Smooth muscle cell (in vitro differentiated cells): ENCODE measurements around the gene SLC35B3. TPM values are rescaled to one million over a fixed set of nuclear protein-coding genes. Genes with fewer than 3 reads are reported as not detected.

ENCODE experiments used
- DNase-seq: peaks from one replicate; lab custom pipeline; 2025; ENCODE audit not compliant: unreplicated experiment; lab: John Stamatoyannopoulos, UW
- H2AFZ ChIP-seq: fragments of 200-600 bp; sonication (generic); 2 replicates; pipeline ENCODE4 v1.6.0; 2016; ENCODE audit warnings: antibody characterized with exemption, low read depth, mild to moderate bottlenecking
- H3F3A ChIP-seq: fragments of 200-600 bp; sonication (generic); 2 replicates; pipeline ENCODE4 v1.6.0; 2017; ENCODE audit warnings: antibody characterized with exemption, low read depth
- H3K27ac ChIP-seq: fragments of 200-600 bp; sonication (generic); 2 replicates; pipeline ENCODE4 v1.5.1; 2016; ENCODE audit warnings: low read depth, mild to moderate bottlenecking
- H3K27me3 ChIP-seq: fragments of 200-600 bp; sonication (generic); 2 replicates; pipeline ENCODE4 v1.6.1; 2016; ENCODE audit warnings: low read depth, mild to moderate bottlenecking
- H3K36me3 ChIP-seq: fragments of 200-600 bp; sonication (generic); 2 replicates; pipeline ENCODE4 v1.5.1; 2016; ENCODE audit warnings: low read depth
- H3K4me1 ChIP-seq: fragments of 200-600 bp; sonication (generic); 2 replicates; pipeline ENCODE4 v1.5.1; 2016; ENCODE audit warnings: low read depth
- H3K4me2 ChIP-seq: fragments of 200-600 bp; sonication (generic); 2 replicates; pipeline ENCODE4 v1.6.0; 2016; ENCODE audit warnings: mild to moderate bottlenecking
- H3K4me3 ChIP-seq: fragments of 200-600 bp; sonication (generic); 2 replicates; pipeline ENCODE4 v1.5.1; 2016; ENCODE audit warnings: mild to moderate bottlenecking
- H3K79me2 ChIP-seq: fragments of 200-600 bp; sonication (generic); 2 replicates; pipeline ENCODE4 v1.6.0; 2016; ENCODE audit warnings: low read depth, mild to moderate bottlenecking
- H3K9ac ChIP-seq: fragments of 200-600 bp; sonication (generic); 2 replicates; pipeline ENCODE4 v1.6.0; 2016; ENCODE audit warnings: low read depth
- H3K9me3 ChIP-seq: fragments of 200-600 bp; sonication (generic); replicated peaks from 2 replicates; pipeline ENCODE4 v1.5.1; 2016; ENCODE audit warnings: low read depth
- H4K20me1 ChIP-seq: fragments of 200-600 bp; sonication (generic); 2 replicates; pipeline ENCODE4 v1.6.0; 2016; ENCODE audit warnings: low read depth
- CTCF ChIP-seq: fragments of 200-600 bp; sonication (generic); IDR thresholded peaks from 2 replicates; pipeline ENCODE4 v1.5.1; 2017; ENCODE audit warnings: borderline replicate concordance, mild to moderate bottlenecking, antibody characterized with exemption; ENCODE audit not compliant: insufficient read depth, poor library complexity, severe bottlenecking
- WGBS: methylation state at CpG from one replicate; pipeline ENCODE4 v1.1.7; 2016; ENCODE audit warnings: low lambda C conversion rate; 5-methylcytosine and 5-hydroxymethylcytosine counted together
- polyA plus RNA-seq: library from polyadenylated mRNA; unstranded; fragments of >200 nt; fragmentation: Nextera tagmentation; extraction: Ambion mirVana; gene quantifications from 2 replicates; pipeline ENCODE4 v1.2.1, GENCODE V29; 2016
- total RNA-seq: library from RNA; depleted of rRNA; stranded (reverse); fragments of >200 nt; gene quantifications from 2 replicates; pipeline ENCODE4 v1.2.3, GENCODE V29; 2014

Gene SLC35B3
- total and polyA plus RNA-seq, 2 experiments from 2014 or later, result 24.2 to 24.5 TPM

GRCh38 chr6:8476656-8477055 is 41.3 kb upstream of the SLC35B3 start:
- H2AFZ ChIP-seq, result no peak overlapping the region
- H3K4me1 ChIP-seq, result no peaks in the 10 kb centered on the region
- WGBS, result 76% methylated on average over 1 of the region's 1 CpG
- H3K27ac ChIP-seq, result no peak overlapping the region
- no peaks in the 10 kb centered on the region for H3K27me3 ChIP-seq
- no peaks in the 10 kb centered on the region for H4K20me1 ChIP-seq
- DNase-seq, result no peak
- H3K36me3 ChIP-seq, result no peaks in the 10 kb centered on the region
- no peak overlapping the region for H3K4me2 ChIP-seq
- H3K9me3 ChIP-seq, result no peaks in the 10 kb centered on the region
- no peaks in the 10 kb centered on the region for H3F3A ChIP-seq
- H3K9ac ChIP-seq, result no peak overlapping the region
- no peaks in the 10 kb centered on the region for H3K79me2 ChIP-seq
- no peak overlapping the region for H3K4me3 ChIP-seq
- no peak for TF ChIP-seq CTCF

- H3K4me3 ChIP-seq, result no peak overlapping the region
- 79% methylated on average over 6 of the region's 6 CpGs for WGBS
These were observed 33.4 kb upstream of the SLC35B3 start for GRCh38 chr6:8468552-8469356.

GRCh38 chr6:8462694-8463093 is 27.3 kb upstream of the SLC35B3 start:
- no peaks in the 10 kb centered on the region for H3K79me2 ChIP-seq
- H4K20me1 ChIP-seq, result no peaks in the 10 kb centered on the region
- H3K36me3 ChIP-seq, result no peaks in the 10 kb centered on the region
- no peak overlapping the region for H3K27ac ChIP-seq
- H3K9ac ChIP-seq, result no peak overlapping the region
- TF ChIP-seq CTCF, result no peak
- H3K4me2 ChIP-seq, result no peak overlapping the region
- H3K27me3 ChIP-seq, result no peaks in the 10 kb centered on the region
- H3F3A ChIP-seq, result no peaks in the 10 kb centered on the region
- H3K4me1 ChIP-seq, result no peaks in the 10 kb centered on the region
- H3K9me3 ChIP-seq, result no peaks in the 10 kb centered on the region
- 39% methylated on average over 1 of the region's 1 CpG for WGBS
- no peak overlapping the region for H3K4me3 ChIP-seq
- no peak overlapping the region for H2AFZ ChIP-seq
- DNase-seq, result no peak

More at GRCh38 chr6:8468552-8469356, 33.4 kb upstream of the SLC35B3 start:
- H3F3A ChIP-seq, result no peaks in the 10 kb centered on the region
- DNase-seq, result no peak
- no peaks in the 10 kb centered on the region for H3K36me3 ChIP-seq
- H3K9me3 ChIP-seq, result no peaks in the 10 kb centered on the region
- no peak overlapping the region for H3K9ac ChIP-seq
- H4K20me1 ChIP-seq, result no peaks in the 10 kb centered on the region
- no peak for TF ChIP-seq CTCF
- H2AFZ ChIP-seq, result no peak overlapping the region
- no peaks in the 10 kb centered on the region for H3K79me2 ChIP-seq
- no peak overlapping the region for H3K4me2 ChIP-seq
- no peaks in the 10 kb centered on the region for H3K27me3 ChIP-seq
- H3K4me1 ChIP-seq, result no peaks in the 10 kb centered on the region
- H3K27ac ChIP-seq, result no peak overlapping the region

GRCh38 chr6:8462169-8462568 is 26.8 kb upstream of the SLC35B3 start:
- Histone ChIP-seq H3K4me1 (no peaks in the 10 kb centered on the region), H3K36me3 (no peaks in the 10 kb centered on the region), H2AFZ (no peak overlapping the region), H3K27ac (no peak overlapping the region), H4K20me1 (no peaks in the 10 kb centered on the region), H3K27me3 (no peaks in the 10 kb centered on the region), H3K4me2 (no peak overlapping the region), H3K4me3 (no peak overlapping the region), H3K79me2 (no peaks in the 10 kb centered on the region), H3F3A (no peaks in the 10 kb centered on the region), H3K9ac (no peak overlapping the region), H3K9me3 (no peaks in the 10 kb centered on the region)
- no peak for TF ChIP-seq CTCF
- no peak for DNase-seq
- 89% methylated on average over 3 of the region's 3 CpGs for WGBS
